NT2/D1 (cell line): ENCODE data around the gene NTN1.

Source experiments
- SUZ12 ChIP-seq: IDR thresholded peaks from 2 replicates; pipeline ENCODE4 v1.6.1; 2011; ENCODE audit not compliant: insufficient read length, insufficient read depth; ENCODE audit errors: extremely low read depth
- YY1 ChIP-seq: IDR thresholded peaks from 2 replicates; pipeline ENCODE4 v1.6.1; 2011; ENCODE audit not compliant: insufficient read length, insufficient read depth

- TF ChIP-seq SUZ12, result no peak
- no peak for TF ChIP-seq YY1
Observed at GRCh38 chr17:9206741-9207332, 185.5 kb downstream of the NTN1 start.
